H9 (cell line): ENCODE measurements around the gene ATP1A2. TPM values are rescaled to one million over a fixed set of nuclear protein-coding genes. Genes with fewer than 3 reads are reported as not detected.

ENCODE experiments used
- DNase-seq: peaks from one replicate; pipeline ENCODE4 v3.0.0-alpha.2; 2017
- H2AFZ ChIP-seq: one replicate; pipeline ENCODE4 v1.6.1; 2013; ENCODE audit warnings: mild to moderate bottlenecking, low read length, control low read depth, moderate library complexity
- H2AK5ac ChIP-seq: 2 replicates; pipeline ENCODE4 v1.6.1; 2013; ENCODE audit warnings: low read length, control low read depth, mixed read lengths; ENCODE audit not compliant: insufficient read length
- H2BK120ac ChIP-seq: one replicate; pipeline ENCODE4 v1.6.1; 2013; ENCODE audit warnings: low read depth, mild to moderate bottlenecking, low read length, control low read depth, inconsistent platforms; ENCODE audit not compliant: poor library complexity, severe bottlenecking
- H2BK12ac ChIP-seq: 2 replicates; pipeline ENCODE4 v1.6.1; 2013; ENCODE audit warnings: low read length, control low read depth, mixed read lengths, low read depth; ENCODE audit not compliant: insufficient read length
- H2BK15ac ChIP-seq: 2 replicates; pipeline ENCODE4 v1.6.1; 2013; ENCODE audit warnings: low read depth, low read length, control low read depth
- H2BK20ac ChIP-seq: one replicate; pipeline ENCODE4 v1.6.1; 2013; ENCODE audit warnings: low read depth, mild to moderate bottlenecking, low read length, control low read depth, inconsistent platforms; ENCODE audit not compliant: poor library complexity, severe bottlenecking
- H2BK5ac ChIP-seq: 2 replicates; pipeline ENCODE4 v1.6.1; 2013; ENCODE audit warnings: low read length, control low read depth, mixed read lengths; ENCODE audit not compliant: insufficient read length
- H3K14ac ChIP-seq: 2 replicates; pipeline ENCODE4 v1.6.1; 2013; ENCODE audit warnings: low read length, control low read depth; ENCODE audit not compliant: insufficient read depth
- H3K18ac ChIP-seq: 2 replicates; pipeline ENCODE4 v1.6.1; 2013; ENCODE audit warnings: low read depth, mild to moderate bottlenecking, mixed read lengths, low read length, control low read depth; ENCODE audit not compliant: insufficient read length
- H3K23ac ChIP-seq: 2 replicates; pipeline ENCODE4 v1.6.1; 2013; ENCODE audit warnings: low read length, control low read depth, mixed read lengths, low read depth; ENCODE audit not compliant: insufficient read length
- H3K23me2 ChIP-seq: 2 replicates; pipeline ENCODE4 v1.6.1; 2013; ENCODE audit warnings: low read depth, mild to moderate bottlenecking, mixed read lengths, low read length, control low read depth; ENCODE audit not compliant: insufficient read length, poor library complexity, severe bottlenecking
- H3K27ac ChIP-seq: 2 replicates; pipeline ENCODE4 v1.5.1; 2013; ENCODE audit warnings: low read length, control low read depth, mixed read lengths, low read depth; ENCODE audit not compliant: insufficient read length
- H3K27me3 ChIP-seq: 2 replicates; pipeline ENCODE4 v1.6.1; 2013; ENCODE audit warnings: low read length, control low read depth, inconsistent platforms; ENCODE audit not compliant: insufficient read depth
- H3K4ac ChIP-seq: 2 replicates; pipeline ENCODE4 v1.6.1; 2013; ENCODE audit warnings: low read depth, mild to moderate bottlenecking, control low read depth, inconsistent platforms, low read length, moderate library complexity
- H3K4me1 ChIP-seq: 2 replicates; pipeline ENCODE4 v1.6.1; 2013; ENCODE audit warnings: low read length, control low read depth, inconsistent platforms; ENCODE audit not compliant: insufficient read depth
- H3K4me2 ChIP-seq: 2 replicates; pipeline ENCODE4 v1.6.1; 2013; ENCODE audit warnings: low read length, control low read depth, mixed read lengths; ENCODE audit not compliant: insufficient read length, insufficient read depth
- H3K56ac ChIP-seq: 2 replicates; pipeline ENCODE4 v1.6.1; 2013; ENCODE audit warnings: low read depth, mild to moderate bottlenecking, mixed read lengths, low read length, control low read depth; ENCODE audit not compliant: insufficient read length
- H3K79me1 ChIP-seq: 2 replicates; pipeline ENCODE4 v1.6.1; 2013; ENCODE audit warnings: low read depth, mild to moderate bottlenecking, moderate library complexity, low read length, control low read depth, inconsistent platforms; ENCODE audit not compliant: insufficient read depth, poor library complexity, severe bottlenecking
- H3K79me2 ChIP-seq: 2 replicates; pipeline ENCODE4 v1.6.1; 2013; ENCODE audit warnings: low read length, control low read depth, inconsistent platforms; ENCODE audit not compliant: insufficient read depth
- H3K9ac ChIP-seq: 2 replicates; pipeline ENCODE4 v1.6.1; 2013; ENCODE audit warnings: low read length, control low read depth, mixed read lengths; ENCODE audit not compliant: insufficient read length; ENCODE audit errors: extremely low read depth
- H3K9me3 ChIP-seq: one replicate; pipeline ENCODE4 v1.6.1; 2013; ENCODE audit warnings: low read depth, low read length, inconsistent platforms; ENCODE audit not compliant: control insufficient read depth
- H3T11ph ChIP-seq: one replicate; pipeline ENCODE4 v1.6.1; 2013; ENCODE audit warnings: mild to moderate bottlenecking, low read length, control low read depth, inconsistent platforms
- H4K20me1 ChIP-seq: one replicate; pipeline ENCODE4 v1.6.1; 2013; ENCODE audit not compliant: control insufficient read depth, insufficient read length, insufficient read depth
- H4K5ac ChIP-seq: 2 replicates; pipeline ENCODE4 v1.6.1; 2013; ENCODE audit warnings: low read depth, mild to moderate bottlenecking, mixed read lengths, low read length, control low read depth; ENCODE audit not compliant: insufficient read length
- H4K8ac ChIP-seq: replicated peaks from 2 replicates; pipeline ENCODE4 v1.6.1; 2013; ENCODE audit warnings: low read length, control low read depth, mixed read lengths, low read depth; ENCODE audit not compliant: insufficient read length
- H4K91ac ChIP-seq: 2 replicates; pipeline ENCODE4 v1.6.1; 2013; ENCODE audit warnings: low read depth, mild to moderate bottlenecking, moderate library complexity, mixed read lengths, low read length, control low read depth; ENCODE audit not compliant: insufficient read length
- H3K27ac Mint-ChIP-seq, 3 experiments: 2 replicates in 2 of 3; 3 replicates in 1 of 3; pipeline ENCODE4 v1.8.0; 2020 to 2021; ENCODE audit warnings: mixed read lengths in 3 of 3, mild to moderate bottlenecking in 1 of 3, moderate library complexity in 1 of 3
- H3K27me3 Mint-ChIP-seq: 2 replicates; pipeline ENCODE4 v1.8.0; 2021; ENCODE audit warnings: low read depth, mild to moderate bottlenecking, moderate library complexity, mixed read lengths
- H3K36me3 Mint-ChIP-seq, 3 experiments: 2 replicates in 2 of 3; 3 replicates in 1 of 3; pipeline ENCODE4 v1.8.0; 2020 to 2021; ENCODE audit warnings: low read depth in 3 of 3, mixed read lengths in 3 of 3; ENCODE audit not compliant: insufficient read depth in 1 of 3
- H3K4me1 Mint-ChIP-seq, 2 experiments: 2 replicates each; pipeline ENCODE4 v1.8.0; 2020; ENCODE audit warnings: mixed read lengths in 2 of 2
- H3K4me3 Mint-ChIP-seq, 2 experiments: 2 replicates in 1 of 2; 3 replicates in 1 of 2; pipeline ENCODE4 v1.8.0; 2020 to 2021; ENCODE audit warnings: mild to moderate bottlenecking in 2 of 2, mixed read lengths in 2 of 2, moderate library complexity in 1 of 2
- H3K9me3 Mint-ChIP-seq, 2 experiments: 2 replicates in 1 of 2; 3 replicates in 1 of 2; pipeline ENCODE4 v1.8.0; 2020; ENCODE audit warnings: mild to moderate bottlenecking in 2 of 2, mixed read lengths in 2 of 2, moderate library complexity in 1 of 2
- CTCF ChIP-seq: fragments of 200-600 bp; sonication (generic); conservative IDR thresholded peaks from 3 replicates; pipeline ENCODE4 v1.8.0; 2021; ENCODE audit warnings: antibody characterized with exemption, mild to moderate bottlenecking
- WGBS: extraction: QIAGEN DNeasy Blood & Tissue Kit; methylation state at CpG from one replicate; pipeline ENCODE4 v1.1.7; 2013; ENCODE audit warnings: missing lambda C conversion rate, low lambda C conversion rate, mixed read lengths; ENCODE audit not compliant: insufficient read length; ENCODE audit errors: extremely low coverage; 5-methylcytosine and 5-hydroxymethylcytosine counted together
- total RNA-seq: library from RNA; stranded (reverse); gene quantifications from 2 replicates; pipeline ENCODE4 v1.2.1, GENCODE V29; 2021

The ATP1A2 gene
- total RNA-seq, 1 experiment from 2014 or later: 3.0 TPM

GRCh38 chr1:160146107-160146506, 30.5 kb downstream of the ATP1A2 start:
- no peak overlapping the region for H2AFZ ChIP-seq
- H3K23ac ChIP-seq: no peak overlapping the region
- H3K27me3 ChIP-seq: no peaks in the 10 kb centered on the region
- peaks cover 3% of the 10 kb centered on the region; the same call in 1 of the 2 replicates for H3K27me3 Mint-ChIP-seq
- no peak overlapping the region for H3K56ac ChIP-seq
- H3K23me2 ChIP-seq: no peaks in the 10 kb centered on the region
- H4K91ac ChIP-seq: no peak overlapping the region
- H3K4me1 Mint-ChIP-seq: peaks cover 3 to 13% of the 10 kb centered on the region in 2 experiments; a peak in 3 of 4 replicates
- no peak overlapping the region for H4K8ac ChIP-seq
- no peaks in the 10 kb centered on the region for H4K20me1 ChIP-seq
- no peak overlapping the region for H3K4ac ChIP-seq
- no peak overlapping the region for H3K14ac ChIP-seq
- H2BK120ac ChIP-seq: no peak overlapping the region
- H3K9ac ChIP-seq: no peak overlapping the region
- no peak overlapping the region for H3K18ac ChIP-seq
- H2AK5ac ChIP-seq: no peak overlapping the region
- no peaks in the 10 kb centered on the region for H3K79me1 ChIP-seq
- no peak for TF ChIP-seq CTCF
- no peak overlapping the region for H3K4me2 ChIP-seq
- H4K5ac ChIP-seq: no peak overlapping the region
- H2BK20ac ChIP-seq: no peak overlapping the region
- H3K9me3 Mint-ChIP-seq: no peaks in the 10 kb centered on the region
- no peak for DNase-seq
- H3K79me2 ChIP-seq: no peaks in the 10 kb centered on the region
- H3K4me3 Mint-ChIP-seq: no peak overlapping the region
- H2BK12ac ChIP-seq: no peak overlapping the region
- WGBS: no CpG with 5 or more reads among the region's 14 CpGs
- peaks cover 0 to 12% (median 10%) of the 10 kb centered on the region in 3 experiments; a peak in 3 of 7 replicates for H3K36me3 Mint-ChIP-seq
- no peak overlapping the region for H2BK15ac ChIP-seq
- H3K4me1 ChIP-seq: no peaks in the 10 kb centered on the region; the same call in 1 of the 2 replicates
- no peak overlapping the region for H3K27ac ChIP-seq
- no peak overlapping the region for H3T11ph ChIP-seq
- H2BK5ac ChIP-seq: no peak overlapping the region
- no peaks in the 10 kb centered on the region for H3K9me3 ChIP-seq
- H3K27ac Mint-ChIP-seq: no peak overlapping the region
